Eye (tissue), 1 donor: ENCODE data around the gene DTX4.
A peak's percentile ranks its signal among the peaks of the same experiment; 100 is the strongest.

ENCODE experiments used
- DNase-seq: peaks from one replicate; pipeline ENCODE4 v3.0.0-alpha.2; 2015

The DTX4 gene

DNA sequence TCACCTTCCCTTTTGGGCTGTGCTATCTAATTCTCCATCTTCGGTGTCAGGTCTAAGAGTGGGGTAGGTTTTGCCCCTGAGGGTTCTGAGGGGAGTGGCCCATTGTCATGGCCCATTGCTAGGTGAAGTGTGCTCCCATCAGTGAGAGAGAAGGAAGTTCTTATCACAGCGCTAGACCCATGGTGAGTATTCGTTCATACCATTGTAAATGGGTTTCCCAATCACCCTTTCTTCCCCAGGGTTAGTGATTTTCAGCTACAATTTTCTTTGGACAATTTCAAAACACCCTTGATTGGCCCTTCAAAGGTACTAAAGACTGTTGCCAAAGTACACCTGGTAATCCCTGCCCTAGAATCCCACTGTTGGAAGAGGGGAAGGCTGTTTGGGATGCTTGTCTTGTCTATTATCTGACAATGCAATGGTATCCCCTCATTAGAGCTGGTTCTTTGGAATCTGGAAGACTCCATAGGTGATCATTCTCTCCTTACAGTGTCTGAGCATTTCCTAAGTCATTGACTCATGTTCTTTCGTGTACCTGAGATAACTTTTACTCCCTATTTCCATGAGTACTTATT is 20.6 kb downstream of the DTX4 start:
- no peak for DNase-seq

DNA sequence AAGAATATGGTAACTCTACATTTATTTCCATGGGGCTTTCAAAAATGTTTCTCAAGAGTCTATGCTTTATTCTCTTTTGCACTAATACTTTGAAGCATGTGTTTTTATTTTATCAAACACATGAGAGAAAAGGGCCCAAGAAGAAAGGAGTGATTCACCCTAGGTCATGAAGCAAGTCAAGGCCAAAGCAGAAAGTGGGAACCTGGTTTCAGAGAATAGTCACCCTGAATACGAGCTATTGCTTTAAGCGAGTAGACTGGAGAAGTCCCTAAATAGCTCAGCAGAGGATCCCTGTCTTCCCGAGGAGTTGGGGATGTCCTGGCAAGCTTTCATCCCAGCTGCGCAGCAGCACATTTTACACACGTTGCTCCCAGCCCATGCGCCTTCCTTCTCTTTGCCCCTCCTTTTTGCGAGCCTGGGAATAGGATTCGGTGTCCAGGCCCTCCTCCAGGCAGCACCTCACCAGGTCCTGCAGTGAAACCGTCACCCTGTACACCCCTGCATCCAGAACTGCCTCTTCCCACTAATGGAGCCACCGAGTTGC is 21.7 kb downstream of the DTX4 start:
- no peak for DNase-seq

DNA sequence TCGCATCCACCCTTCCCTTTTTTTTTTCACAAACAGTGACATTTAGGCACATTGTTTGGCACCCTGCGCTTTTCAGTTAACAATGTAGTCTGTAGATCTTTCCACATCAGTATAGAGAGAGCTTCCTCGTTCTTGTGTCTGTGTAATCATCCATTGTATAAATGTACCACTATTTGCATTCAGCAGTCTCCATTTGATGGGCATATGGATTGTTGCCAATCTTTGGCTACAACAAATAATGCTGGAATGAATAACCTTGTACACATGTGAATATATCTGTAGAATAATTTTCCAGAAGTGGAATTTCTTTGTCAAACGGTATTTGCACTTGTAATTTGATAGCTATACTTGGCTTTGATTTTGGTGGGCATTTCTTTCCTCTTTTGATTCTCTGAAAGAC is 23.7 kb downstream of the DTX4 start:
- DNase-seq, result no peak

DNA sequence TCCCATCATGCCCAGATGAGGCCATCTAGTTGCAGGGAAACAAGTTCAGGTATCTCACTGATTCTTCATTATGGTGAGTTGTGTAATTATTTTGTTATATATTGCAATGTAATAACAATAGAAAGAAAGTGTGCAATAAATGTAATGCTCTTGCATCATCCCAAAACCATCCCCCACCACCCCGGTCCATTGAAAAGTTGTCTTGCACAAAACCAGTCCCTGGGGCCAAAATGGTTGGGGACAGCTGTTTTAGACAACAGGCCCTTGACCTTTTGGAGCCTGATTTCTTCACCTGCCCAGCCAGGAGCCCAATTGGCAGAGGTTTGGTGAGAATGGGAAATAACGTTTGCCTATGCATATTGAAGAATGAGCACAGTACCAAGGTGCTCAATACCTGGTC is 24.8 kb downstream of the DTX4 start:
- no peak for DNase-seq

DNA sequence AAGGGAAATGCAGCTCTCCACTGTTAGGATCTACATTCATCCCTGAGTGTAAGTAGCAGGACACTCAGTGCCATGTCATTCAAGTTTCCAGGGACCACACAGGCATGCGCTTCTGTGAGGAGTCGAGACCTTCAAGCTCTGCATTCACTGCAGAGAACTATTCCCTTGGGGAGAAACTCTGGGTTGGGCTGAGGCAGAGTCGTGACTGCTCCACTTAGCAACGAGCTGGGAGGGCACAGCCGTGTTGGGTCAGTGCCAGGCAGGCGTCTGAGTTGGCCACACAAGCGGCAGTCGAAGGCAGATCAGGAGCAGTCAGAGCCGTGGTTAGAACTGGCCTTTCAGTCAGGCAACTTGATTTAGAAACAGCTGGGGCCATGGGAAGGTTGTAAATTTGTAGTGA is 26.1 kb downstream of the DTX4 start:
- DNase-seq, result peak; percentile 68

DNA sequence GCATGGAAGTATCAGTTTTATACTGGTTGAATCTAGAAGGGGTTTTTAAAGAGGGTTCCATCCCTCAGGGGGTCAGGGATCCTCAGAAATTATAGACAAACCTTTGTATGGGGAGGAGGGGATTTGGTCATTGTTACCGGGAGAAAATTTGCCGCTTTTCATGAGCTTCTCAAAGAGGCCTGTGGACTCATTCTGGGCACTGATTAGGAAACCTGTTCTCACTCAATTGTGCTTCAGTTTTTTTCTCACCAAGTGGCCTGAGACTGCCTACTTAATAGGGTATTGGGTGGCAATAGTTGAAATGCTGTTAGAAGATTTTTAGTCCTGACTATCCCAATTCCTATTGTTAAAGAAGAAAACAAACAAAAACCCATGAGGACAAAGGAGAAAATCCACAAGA is 26.8 kb downstream of the DTX4 start:
- no peak for DNase-seq

DNA sequence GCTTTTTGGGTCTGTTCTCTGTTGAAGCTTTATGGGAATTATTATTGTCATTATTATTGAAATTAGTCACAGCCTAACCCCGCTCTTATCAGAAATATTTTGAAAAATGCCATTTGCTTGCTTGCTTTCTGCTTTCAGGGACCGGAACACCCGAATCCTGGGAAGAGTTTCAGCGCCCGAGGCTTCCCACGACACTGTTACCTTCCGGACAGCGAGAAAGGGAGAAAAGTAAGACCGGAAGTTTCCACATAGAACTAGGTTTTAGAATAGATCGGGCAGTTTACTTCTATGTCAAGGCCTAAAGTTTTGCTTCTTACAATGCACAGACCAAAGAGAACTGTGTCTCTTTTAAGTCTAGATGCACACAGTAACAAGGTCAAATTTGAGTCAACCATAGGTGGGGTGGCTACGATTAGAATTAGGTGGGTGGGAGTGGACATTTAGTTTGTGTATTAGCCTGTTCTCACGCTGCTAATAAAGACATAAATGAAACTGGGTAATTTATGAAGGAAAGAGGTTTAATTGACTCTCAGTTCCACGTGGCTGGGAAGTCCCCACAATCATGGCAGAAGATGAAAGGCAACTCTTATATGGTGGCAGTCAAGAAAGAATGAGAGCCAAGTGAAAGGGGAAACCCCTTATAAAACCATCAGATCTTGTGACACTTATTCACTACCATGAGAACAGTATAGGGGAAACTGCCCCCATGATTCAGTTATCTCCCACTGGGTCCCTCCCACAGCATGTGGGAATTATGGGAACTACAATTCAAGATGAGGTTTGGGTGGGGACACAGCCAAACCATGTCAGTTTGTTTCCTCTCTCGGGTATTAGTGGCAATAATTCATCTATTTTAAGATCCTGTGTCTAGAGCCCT is 27.9 kb downstream of the DTX4 start:
- no peak for DNase-seq

DNA sequence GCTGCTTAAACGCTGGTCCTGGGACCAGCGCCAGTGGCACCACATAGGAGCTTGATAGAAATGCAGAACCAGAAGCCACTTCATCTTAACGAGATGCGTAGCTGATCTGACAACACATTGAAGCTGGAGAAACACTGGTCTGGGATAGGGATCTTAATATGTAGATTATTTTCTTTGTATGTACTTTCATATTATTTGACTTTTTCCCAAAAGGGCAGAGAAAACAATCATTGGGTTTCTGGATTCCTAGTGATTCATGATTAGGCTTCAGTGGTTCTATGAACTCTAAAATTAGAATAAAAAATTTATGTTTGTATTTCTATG is 28.5 kb downstream of the DTX4 start:
- DNase-seq, result no peak

DNA sequence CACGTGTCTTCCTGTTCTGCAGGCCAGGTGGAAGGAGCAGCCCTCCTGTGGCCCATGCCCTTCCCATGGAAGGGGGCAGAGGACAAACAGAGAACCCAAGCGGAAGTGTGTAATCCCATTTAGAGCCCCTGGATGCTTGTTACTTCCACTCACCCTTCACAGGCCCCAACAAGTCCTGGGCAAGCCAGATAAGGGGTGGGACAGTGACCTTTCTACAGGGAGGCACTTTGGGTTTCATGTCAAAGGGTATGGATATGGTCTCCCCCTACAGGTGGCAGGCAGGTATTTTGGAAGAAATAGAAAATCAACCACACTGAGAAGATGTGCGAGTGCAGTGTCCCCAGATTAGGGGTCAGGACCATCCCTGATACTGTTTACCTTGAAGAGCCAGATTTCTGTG is 29.4 kb downstream of the DTX4 start:
- no peak for DNase-seq

DNA sequence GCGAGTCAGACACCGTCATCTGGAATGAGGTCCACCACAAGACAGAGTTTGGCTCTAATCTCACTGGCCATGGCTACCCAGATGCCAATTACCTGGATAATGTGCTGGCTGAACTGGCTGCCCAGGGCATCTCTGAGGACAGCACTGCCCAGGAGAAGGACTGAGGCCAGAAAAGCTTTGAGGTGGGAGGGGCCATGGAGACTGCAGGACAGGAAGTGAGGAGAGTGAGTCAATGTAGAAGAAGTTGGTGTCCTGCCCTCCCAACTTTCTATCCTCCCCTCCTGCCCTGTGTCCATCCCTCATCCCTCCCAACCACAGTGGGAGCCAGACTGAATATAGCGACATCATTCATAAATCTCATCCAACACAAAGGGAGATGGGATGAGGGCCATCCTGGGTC is 32.8 kb downstream of the DTX4 start:
- no peak for DNase-seq

DNA sequence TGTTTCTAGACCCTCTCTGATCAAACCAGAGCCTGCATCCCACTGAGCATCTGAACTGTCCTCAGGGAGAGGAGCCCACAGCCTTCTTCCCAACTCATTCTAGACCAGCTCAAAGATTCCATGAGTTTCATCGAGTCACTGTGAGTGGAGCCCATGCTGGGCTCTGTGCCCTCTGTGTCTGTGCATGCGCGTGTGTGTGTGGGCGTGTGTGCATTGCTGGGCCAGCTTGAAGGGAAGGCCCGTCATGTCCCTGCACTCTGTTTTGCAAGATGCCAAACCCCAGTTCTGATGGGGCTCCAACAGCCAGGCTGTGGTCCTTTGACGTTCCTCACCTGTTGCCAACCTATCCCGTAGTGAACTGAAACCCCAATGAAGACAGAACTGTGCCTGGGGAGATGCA is 33.7 kb downstream of the DTX4 start:
- no peak for DNase-seq

DNA sequence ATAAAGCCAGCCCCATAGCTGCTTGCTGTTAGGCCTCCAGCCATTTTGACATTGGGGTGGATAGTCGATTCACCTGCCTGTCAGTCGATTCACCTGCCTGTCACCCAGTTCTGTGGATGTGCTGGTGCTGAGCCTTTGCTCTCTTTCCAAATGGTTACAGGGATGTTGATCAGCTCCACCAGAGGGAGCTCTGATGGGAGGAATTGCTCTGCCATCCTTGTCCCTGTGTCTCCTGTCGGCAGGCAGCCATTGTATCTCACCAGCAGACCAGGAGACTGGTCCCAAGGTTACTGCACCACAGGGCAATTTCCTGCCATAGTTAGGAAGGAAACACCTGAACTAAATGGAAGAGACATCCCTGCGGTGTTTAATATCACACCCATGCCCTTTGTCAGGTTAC is 34.7 kb downstream of the DTX4 start:
- peak; percentile 72 for DNase-seq

DNA sequence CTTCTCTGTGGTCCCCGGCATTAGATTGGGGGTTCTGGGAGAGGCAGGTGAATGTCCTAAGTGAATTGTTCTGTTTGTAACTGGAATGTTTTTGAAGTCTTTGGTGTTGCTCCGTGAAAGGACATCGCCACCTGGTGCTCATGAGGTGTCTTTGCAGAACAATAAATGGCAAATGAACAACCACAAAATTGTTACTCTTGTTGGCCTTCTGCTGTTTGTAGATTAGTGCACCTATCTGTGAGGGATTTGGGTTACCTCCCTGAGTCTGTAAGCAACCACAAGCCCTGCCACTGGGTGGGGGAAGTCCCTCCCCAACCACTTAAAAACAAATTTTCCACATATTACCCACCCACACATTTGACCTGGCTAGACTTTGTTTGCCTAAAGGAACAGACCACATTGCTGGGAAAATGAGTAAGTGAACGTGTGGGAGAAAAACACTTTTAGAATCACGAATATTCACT is 36.1 kb downstream of the DTX4 start:
- DNase-seq, result peak; percentile 62

DNA sequence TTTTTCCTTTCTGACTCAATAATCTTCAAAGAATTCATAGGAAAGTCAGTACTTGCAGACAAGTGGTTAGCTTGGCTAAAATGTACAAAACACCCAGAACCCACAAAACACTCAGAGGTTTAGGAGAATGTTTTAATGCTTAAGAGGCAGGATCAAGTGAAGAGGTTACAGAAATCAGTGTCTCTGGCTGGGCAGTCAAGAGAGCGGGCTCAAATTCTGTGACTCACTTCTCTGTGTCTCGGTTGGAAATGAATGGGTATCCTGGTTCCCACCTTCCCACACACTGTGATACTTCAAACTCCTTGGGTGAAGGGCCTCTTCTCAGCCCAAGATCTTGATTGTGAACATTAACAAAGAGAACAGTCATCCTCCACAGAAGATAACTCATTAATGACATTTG is 37.0 kb downstream of the DTX4 start:
- DNase-seq, result no peak

DNA sequence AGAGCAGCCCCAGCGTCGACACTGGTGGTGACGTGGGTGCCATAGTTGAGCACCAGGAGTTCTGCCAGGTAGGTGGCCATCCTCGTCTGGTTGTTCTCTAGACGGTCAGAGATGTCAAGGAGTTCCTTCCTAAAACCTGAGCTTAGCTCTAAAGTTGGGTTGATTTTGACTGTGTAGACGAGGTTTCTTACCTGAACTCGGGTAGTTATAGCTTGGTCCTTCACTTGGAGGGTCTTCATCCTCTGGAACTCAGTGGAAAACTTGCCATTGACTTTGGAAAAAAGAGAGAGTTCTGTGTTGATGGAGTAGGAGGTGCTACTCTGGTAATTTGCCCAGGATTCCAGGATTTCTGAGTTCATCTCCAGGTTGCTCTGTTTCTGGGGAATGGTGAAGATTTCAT is 40.3 kb downstream of the DTX4 start:
- DNase-seq, result no peak

DNA sequence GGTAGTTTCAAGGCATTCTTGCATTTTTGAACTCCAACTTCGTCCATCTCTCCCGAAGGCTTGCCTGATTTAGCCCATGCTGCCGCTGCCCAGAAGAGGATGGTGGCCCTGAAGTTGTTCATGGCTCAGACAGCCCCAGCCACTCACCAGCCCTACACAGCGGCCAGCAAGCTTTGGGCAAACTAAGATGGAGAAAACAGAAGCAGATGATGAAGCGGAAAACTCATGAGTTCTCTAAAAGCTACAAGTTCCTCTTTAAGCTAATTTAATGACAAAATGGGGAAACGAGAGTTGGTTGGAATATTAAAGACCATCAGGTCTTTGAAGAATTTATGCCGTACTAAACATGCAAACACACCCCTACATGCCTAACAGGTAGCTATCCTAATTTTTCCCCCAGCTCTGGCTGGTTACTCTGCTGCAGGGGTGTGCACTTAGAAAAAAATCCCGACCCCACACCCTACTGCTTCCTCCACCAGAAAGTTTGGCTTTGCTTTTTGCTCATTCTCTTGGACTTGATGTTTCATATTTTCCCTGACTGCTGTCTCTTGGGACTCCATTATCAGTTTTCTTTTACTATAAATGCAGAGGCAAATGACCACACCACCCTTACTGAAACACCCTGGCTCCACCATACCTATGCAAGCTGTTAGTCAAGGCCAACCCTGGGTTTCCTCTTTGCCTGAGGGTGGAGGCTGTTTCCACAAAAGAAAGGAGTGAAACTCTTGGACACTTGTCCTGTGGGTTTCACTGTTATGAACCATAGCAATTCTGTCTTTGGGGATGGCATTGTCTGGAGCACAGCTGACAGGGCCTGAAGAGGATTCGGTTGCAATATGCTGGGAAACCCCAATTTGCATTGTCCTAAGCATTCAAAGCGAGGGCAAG is 41.1 kb downstream of the DTX4 start, which contains the start of gene MPEG1:
Gene MPEG1, minus strand, starts transcription at position 184 of the 888 bp plus-strand sequence. Its CDS starts 62 bp downstream, at position 122.
- no peak for DNase-seq

DNA sequence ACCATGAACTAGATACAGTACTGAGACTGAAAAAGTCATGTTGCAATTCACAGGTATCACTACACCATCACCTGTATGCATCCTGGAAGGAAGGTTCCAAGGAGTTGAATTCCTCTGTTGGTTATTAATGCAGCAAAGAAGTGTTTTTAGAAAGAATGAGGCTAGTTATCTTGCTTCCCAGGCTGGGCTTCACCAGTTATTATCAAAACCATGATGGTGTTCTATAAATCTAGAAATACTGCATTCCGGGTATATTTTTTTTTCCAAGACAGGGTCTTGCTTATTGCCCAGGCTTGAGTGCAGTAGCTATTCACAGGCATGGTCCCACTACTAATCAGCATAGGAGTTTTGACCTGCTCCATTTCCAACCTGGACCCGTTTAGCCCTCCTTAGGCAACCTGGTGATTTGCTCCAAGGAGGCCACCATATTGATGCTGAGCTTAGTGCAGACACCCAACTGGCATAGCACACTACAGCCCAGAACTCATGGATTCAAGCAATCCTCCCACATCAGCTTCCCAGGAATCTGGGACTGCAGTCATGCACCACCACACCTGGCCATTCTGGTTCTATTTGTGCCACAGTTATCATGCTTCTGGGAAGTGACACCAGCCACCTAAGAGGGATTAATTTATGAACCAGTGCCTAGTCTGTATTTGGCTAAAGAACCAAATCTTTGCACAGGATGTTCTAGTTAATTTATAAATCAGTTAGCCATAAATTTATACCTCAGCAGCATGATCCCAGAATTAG is 42.4 kb downstream of the DTX4 start:
- DNase-seq, result no peak

DNA sequence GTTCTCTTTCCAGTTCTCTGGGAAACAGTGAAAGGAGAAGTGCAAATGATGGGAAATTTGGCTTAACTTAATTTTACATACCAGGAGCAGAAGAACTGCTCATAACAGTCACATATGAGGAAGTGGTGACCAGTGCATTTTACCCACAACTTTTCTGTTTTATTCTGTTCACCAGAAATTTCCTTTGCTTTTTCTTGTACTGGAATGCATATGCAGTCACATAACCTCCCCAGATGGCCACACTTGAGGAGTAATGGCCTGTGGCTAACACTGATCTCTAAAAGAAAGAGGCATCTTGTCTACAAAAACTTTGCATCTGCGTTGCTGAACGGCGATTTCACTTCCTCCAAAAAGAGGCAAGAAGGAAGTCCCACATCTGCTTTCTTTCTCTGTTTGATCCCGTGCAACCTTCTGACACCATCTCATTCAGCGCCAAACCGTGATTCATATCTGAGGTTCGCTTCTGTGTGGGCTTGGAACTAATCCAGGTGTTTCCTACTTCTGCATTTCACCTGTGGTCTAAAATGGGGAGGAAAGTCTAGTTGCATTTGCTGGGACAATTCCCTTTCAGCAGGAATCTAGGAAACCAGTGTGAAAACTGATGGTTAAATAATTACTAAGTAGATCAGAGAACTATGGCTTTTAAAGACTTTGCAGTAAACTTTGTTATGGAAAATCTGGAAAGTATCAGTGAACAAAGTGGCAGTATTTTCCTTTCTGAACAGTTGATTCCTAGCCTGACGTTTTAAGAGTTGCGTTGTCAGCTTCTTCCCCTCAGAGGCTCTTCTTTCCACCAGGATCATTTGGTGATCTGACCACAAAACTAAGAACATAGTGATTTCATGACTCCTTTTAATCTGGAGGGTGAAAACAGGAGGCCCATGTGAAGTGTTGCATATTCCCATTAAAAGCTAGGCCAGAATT is 45.0 kb downstream of the DTX4 start:
- peak; percentile 43 for DNase-seq

DNA sequence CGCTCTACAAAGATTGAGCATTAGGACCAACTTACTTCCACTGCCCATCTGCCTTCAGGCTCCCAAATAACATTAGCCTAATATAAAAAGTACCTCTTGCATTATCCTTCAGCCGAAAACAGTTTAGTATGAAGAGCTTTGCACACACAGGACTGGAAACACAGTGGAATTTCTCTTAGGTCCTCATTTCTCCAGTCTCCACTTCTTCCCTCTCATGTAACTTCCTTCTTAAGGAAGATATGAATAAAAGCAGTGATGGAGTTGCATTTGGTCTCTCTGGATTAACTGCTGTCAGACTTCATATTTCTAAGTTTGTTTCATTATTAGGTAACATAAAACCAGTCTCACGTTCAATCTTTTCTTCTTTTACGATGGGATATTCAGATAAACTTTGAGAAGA is 46.4 kb downstream of the DTX4 start:
- no peak for DNase-seq

DNA sequence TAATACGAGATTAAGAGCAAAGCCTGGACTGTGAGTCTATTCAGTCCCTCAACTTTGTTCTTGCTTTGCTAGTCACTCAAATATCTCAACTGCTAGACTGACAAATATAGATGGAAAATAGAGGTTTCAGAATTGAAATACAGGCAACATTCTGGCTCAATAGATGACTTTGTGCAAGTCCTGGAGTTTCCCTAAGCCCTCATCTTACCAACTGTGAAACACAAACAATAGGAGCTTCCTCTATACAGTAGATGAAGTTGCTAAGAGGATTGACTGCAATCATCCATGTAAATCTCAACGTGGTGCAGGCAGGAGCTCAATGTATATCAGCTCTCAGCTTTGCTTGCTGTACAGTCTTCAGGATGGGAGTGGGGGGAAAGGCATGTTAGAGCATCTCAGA is 47.0 kb downstream of the DTX4 start:
- no peak for DNase-seq

DNA sequence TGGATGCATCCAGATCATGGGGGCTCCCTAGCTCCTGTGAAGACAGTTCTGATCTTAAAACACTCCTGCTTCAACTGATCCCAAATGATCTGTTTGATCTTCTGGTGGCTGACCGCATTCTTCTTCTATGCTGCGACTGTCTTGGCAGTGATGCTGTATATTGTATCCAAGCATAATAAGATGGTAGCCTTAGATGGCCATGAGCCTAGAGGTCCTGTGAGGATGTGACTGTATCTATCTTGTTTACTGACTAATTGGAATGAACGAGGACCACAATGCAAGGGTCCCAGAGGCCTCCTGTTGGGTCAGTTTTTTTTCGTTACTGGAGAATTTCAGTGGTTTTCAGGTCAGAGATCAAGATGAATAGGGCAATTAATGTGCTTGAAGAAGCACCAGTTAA is 47.9 kb downstream of the DTX4 start:
- DNase-seq, result no peak
